Measurements from ENCODE around the gene GJA10.

DNA sequence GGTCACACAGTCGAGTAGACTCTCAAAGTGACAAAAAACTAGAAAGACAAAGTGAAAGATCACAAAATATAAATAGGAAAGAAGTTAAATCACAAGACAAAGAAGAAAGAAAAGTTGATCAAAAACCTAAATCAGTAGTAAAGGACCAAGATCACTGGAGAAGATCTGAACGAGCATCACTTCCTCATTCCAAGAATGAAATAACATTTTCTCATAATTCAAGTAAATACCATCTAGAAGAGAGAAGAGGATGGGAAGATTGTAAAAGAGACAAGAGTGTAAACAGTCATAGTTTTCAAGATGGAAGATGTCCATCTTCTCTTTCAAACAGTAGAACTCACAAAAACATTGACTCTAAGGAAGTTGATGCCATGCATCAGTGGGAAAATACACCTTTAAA lies 31.6 kb upstream of the GJA10 start:
- TF ChIP-seq, protein P1, sequence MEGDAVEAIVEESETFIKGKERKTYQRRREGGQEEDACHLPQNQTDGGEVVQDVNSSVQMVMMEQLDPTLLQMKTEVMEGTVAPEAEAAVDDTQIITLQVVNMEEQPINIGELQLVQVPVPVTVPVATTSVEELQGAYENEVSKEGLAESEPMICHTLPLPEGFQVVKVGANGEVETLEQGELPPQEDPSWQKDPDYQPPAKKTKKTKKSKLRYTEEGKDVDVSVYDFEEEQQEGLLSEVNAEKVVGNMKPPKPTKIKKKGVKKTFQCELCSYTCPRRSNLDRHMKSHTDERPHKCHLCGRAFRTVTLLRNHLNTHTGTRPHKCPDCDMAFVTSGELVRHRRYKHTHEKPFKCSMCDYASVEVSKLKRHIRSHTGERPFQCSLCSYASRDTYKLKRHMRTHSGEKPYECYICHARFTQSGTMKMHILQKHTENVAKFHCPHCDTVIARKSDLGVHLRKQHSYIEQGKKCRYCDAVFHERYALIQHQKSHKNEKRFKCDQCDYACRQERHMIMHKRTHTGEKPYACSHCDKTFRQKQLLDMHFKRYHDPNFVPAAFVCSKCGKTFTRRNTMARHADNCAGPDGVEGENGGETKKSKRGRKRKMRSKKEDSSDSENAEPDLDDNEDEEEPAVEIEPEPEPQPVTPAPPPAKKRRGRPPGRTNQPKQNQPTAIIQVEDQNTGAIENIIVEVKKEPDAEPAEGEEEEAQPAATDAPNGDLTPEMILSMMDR (IDR thresholded peaks at IDR 0.05; ENCODE audit: borderline replicate concordance, extremely low read depth, low read length, poor library complexity, severe bottlenecking), result no peak
- no peak for TF ChIP-seq EZH2 (IDR thresholded peaks at IDR 0.05; ENCODE audit: borderline replicate concordance, low read depth, low read length, severe bottlenecking)

Data from DND-41 (cell line).